Ovary (tissue), 3 donors: ENCODE data around the gene PTGIS.

Experiments used
- CTCF ChIP-seq, 3 donors: fragments of 450-650 bp in 2 of 3; fragments of 200-600 bp in 1 of 3; IDR thresholded peaks; one replicate each; pipeline versions ENCODE4 v1.5.1 to v1.8.0; 2016 to 2022; ENCODE audit warnings: antibody characterized with exemption in 3 of 3, mild to moderate bottlenecking in 1 of 3
- POLR2A ChIP-seq: fragments of 450-650 bp; IDR thresholded peaks from one replicate; pipeline ENCODE4 v1.6.1; 2017; ENCODE audit warnings: antibody characterized with exemption, mild to moderate bottlenecking, moderate library complexity
- donor health status: DM: no; HTN: no; CAD: no.

- no peak for TF ChIP-seq CTCF (IDR thresholded peaks at IDR 0.05)
- TF ChIP-seq POLR2A = no peak
These were observed 46.6 kb downstream of the PTGIS start for GRCh38 chr20:49521356-49521755.
